ENCODE data around the gene ZGPAT. TPM values are rescaled to one million over a fixed set of nuclear protein-coding genes. Genes with fewer than 3 reads are reported as not detected.

The ZGPAT gene
- total and polyA plus RNA-seq, 2 of the 13 experiments (the other 11 are each of a cell fraction or from before 2014, with no cell fraction given), result 23.0 to 41.9 TPM

- TF ChIP-seq ZSCAN9 (CRISPR knock-in tag; IDR thresholded peaks at IDR 0.05; ENCODE audit: borderline replicate concordance) (0 out of 2 replicates have a peak, but pooled peaks have one; percentile 38), ZKSCAN5 (CRISPR knock-in tag; IDR thresholded peaks at IDR 0.05) (no peak), ZBTB46 (CRISPR knock-in tag; IDR thresholded peaks at IDR 0.05; ENCODE audit: borderline replicate concordance) (no peak), ZNF772 (CRISPR knock-in tag; IDR thresholded peaks at IDR 0.05) (peak; percentile 21), CHCHD3 (CRISPR knock-in tag; IDR thresholded peaks at IDR 0.05) (peak; percentile 64; the same call in 1 of the 2 replicates), SOX13 (IDR thresholded peaks at IDR 0.05) (no peak), SOX13 (CRISPR knock-in tag; conservative IDR thresholded peaks at IDR 0.05 in 1 of 2, IDR thresholded peaks at IDR 0.05 in 1 of 2) (peak in 1 of 2 experiments; percentile 37; a peak in 1 of 4 replicates), SP1 (IDR thresholded peaks at IDR 0.05) (no peak), SP1 (CRISPR knock-in tag; IDR thresholded peaks at IDR 0.05) (peak; percentile 48; the same call in 1 of the 2 replicates), HOXA3 (CRISPR knock-in tag; IDR thresholded peaks at IDR 0.05) (peak; percentile 68; the same call in 1 of the 2 replicates), IRF9 (CRISPR knock-in tag; IDR thresholded peaks at IDR 0.05; ENCODE audit: borderline replicate concordance) (peak; percentile 60; the same call in 1 of the 2 replicates), DZIP1 (CRISPR knock-in tag; IDR thresholded peaks at IDR 0.05) (peak; percentile 84), ZNF557 (CRISPR knock-in tag; IDR thresholded peaks at IDR 0.05) (no peak), TAF1 (CRISPR knock-in tag; IDR thresholded peaks at IDR 0.05) (no peak), ZNF761 (CRISPR knock-in tag; conservative IDR thresholded peaks at IDR 0.05) (0 out of 2 replicates have a peak, but pooled peaks have one; percentile 34), ZNF713 (CRISPR knock-in tag; IDR thresholded peaks at IDR 0.05) (no peak), SNRNP70 (IDR thresholded peaks at IDR 0.05; ENCODE audit: low read depth, low read length) (no peak), SMAD9 (CRISPR knock-in tag; IDR thresholded peaks at IDR 0.05) (0 out of 2 replicates have a peak, but pooled peaks have one; percentile 17), GFI1 (CRISPR knock-in tag; IDR thresholded peaks at IDR 0.05; ENCODE audit: borderline replicate concordance) (no peak), SIX4 (CRISPR knock-in tag; IDR thresholded peaks at IDR 0.05) (0 out of 2 replicates have a peak, but pooled peaks have one; percentile 54)
- TF ChIP-seq, protein P1, sequence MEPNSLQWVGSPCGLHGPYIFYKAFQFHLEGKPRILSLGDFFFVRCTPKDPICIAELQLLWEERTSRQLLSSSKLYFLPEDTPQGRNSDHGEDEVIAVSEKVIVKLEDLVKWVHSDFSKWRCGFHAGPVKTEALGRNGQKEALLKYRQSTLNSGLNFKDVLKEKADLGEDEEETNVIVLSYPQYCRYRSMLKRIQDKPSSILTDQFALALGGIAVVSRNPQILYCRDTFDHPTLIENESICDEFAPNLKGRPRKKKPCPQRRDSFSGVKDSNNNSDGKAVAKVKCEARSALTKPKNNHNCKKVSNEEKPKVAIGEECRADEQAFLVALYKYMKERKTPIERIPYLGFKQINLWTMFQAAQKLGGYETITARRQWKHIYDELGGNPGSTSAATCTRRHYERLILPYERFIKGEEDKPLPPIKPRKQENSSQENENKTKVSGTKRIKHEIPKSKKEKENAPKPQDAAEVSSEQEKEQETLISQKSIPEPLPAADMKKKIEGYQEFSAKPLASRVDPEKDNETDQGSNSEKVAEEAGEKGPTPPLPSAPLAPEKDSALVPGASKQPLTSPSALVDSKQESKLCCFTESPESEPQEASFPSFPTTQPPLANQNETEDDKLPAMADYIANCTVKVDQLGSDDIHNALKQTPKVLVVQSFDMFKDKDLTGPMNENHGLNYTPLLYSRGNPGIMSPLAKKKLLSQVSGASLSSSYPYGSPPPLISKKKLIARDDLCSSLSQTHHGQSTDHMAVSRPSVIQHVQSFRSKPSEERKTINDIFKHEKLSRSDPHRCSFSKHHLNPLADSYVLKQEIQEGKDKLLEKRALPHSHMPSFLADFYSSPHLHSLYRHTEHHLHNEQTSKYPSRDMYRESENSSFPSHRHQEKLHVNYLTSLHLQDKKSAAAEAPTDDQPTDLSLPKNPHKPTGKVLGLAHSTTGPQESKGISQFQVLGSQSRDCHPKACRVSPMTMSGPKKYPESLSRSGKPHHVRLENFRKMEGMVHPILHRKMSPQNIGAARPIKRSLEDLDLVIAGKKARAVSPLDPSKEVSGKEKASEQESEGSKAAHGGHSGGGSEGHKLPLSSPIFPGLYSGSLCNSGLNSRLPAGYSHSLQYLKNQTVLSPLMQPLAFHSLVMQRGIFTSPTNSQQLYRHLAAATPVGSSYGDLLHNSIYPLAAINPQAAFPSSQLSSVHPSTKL (CRISPR knock-in tag; IDR thresholded peaks at IDR 0.05), result peak; percentile 50
Measured at GRCh38 chr20:63706852-63707557, 834 bp upstream of the ZGPAT start (continued).
